HG02623 (cell line): Measurements from ENCODE around the gene ADGRG1.

Source experiments
- ATAC-seq: cut with Tn5 transposase; IDR thresholded peaks from one replicate; pipeline ENCODE4 v1.9.1; 2021; ENCODE audit warnings: moderate library complexity; ENCODE audit not compliant: unreplicated experiment

ADGRG1 gene

GRCh38 chr16:57680842-57681375 lies 52.5 kb downstream of the ADGRG1 start:
- no peak for ATAC-seq

GRCh38 chr16:57681950-57682728 lies 53.7 kb downstream of the ADGRG1 start:
- no peak for ATAC-seq

GRCh38 chr16:57682809-57683635 lies 54.6 kb downstream of the ADGRG1 start:
- ATAC-seq, result no peak

GRCh38 chr16:57683636-57684545 lies 55.5 kb downstream of the ADGRG1 start:
- no peak for ATAC-seq

DNA sequence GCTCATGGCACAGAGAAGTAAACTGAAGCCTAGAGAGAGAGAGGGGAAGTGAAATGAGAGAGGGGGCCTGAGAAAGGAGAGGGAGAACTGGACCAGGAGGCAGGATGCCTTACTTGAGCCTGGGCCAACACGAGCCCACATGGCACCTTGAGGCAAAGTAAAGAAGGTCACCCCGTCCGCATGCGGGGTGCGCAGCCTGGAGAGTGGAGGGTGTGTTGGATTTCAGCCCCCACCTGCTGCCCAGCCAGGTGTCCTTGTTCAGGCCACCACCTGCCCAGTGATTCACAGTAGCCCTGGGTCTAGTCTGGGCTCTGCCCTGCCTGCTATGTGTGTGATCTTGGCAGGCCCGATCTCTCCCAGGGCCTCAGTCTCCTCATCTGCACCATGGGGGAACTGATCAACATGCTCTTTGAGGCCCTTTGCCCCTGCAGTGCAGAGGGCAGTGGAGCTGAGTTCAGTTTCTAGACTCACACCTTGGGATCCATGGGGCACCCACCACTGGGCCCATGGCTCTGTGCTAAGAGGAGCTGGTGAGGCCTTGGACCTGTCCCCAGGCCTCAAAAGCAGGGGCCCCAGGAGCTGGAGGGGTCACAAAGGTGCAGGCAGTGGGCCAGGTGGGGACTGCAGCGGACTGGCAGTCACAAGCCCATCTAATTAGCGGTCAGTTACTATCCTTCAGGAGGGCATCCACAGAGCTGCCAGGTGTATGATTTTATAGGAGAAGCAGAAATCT lies 56.4 kb downstream of the ADGRG1 start:
- no peak for ATAC-seq

DNA sequence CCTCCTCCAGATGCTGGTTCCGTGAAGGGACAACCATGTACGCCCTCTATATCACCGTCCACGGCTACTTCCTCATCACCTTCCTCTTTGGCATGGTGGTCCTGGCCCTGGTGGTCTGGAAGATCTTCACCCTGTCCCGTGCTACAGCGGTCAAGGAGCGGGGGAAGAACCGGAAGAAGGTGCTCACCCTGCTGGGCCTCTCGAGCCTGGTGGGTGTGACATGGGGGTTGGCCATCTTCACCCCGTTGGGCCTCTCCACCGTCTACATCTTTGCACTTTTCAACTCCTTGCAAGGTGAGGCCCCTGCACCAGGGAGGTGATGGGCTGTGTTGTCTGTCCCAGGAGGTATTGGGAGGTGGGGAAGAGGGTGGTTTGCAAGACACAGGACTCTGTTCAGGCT lies 57.2 kb downstream of the ADGRG1 start:
- no peak for ATAC-seq

DNA sequence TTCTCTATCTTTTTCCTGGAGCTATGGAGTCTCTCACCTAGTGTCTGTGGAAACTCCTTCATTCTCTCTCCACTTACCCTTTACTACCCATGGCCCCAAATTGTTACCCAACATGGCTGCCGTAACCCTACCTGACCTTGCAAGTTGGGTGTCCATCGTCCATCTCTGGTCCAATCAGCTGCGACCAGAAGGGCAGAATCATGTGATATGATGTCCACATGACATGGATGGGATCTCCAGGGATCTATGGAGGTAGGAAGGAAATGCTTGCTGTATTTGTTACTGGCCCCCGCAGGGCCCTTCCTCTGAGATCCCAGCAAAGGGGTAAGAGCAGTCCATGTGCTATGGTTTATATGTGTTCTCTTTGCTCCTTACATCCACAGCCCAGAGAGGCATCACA lies 58.1 kb downstream of the ADGRG1 start:
- no peak for ATAC-seq

GRCh38 chr16:57687363-57687929 lies 59.0 kb downstream of the ADGRG1 start:
- ATAC-seq, result no peak

GRCh38 chr16:57688487-57688986 lies 60.1 kb downstream of the ADGRG1 start:
- ATAC-seq, result no peak

DNA sequence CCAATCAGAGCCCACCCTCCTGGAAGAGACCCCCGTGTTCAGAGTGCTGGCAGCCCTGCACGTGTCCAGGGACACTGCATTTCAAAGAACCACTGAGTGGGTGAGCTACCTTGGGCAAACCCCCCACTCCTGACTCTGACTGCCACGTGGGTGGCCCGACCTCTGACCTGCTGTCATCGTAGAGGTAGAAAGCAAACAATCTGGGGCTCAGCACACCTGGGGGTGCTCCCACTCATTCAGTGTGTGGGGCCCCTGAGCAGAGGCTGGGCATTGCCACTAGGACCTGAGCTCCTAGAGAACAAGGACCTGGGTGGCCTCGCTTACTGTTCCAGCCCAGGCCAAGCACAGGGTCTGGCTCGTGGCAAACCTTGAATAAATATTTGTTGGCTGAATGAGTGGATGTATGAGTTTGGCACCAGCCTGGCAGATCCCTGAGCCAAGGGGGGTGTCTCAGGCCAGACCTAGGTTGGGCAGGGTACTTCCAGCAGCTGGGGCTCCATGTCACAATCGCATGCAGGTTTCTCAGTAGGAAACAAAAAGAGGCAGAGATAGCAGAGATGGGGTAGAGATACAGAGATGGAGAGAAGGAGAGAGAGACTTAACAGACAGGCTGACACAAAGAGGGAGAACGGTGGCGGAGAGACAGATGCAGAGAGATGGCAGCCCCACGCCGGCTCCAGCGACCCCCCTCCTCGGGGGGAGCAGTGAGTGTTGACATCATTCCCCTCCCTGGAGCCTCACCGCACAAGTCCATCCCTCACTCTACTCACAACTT lies 60.7 kb downstream of the ADGRG1 start:
- no peak for ATAC-seq

- peak; percentile 56 for ATAC-seq
Observed at GRCh38 chr16:57689762-57690558, 61.5 kb downstream of the ADGRG1 start.

- no peak for ATAC-seq
Observed at GRCh38 chr16:57690782-57691471, 62.5 kb downstream of the ADGRG1 start.

- no peak for ATAC-seq
Observed at GRCh38 chr16:57692636-57693035, 64.2 kb downstream of the ADGRG1 start.

- ATAC-seq, result no peak
Observed at GRCh38 chr16:57693550-57693949, 65.1 kb downstream of the ADGRG1 start.

DNA sequence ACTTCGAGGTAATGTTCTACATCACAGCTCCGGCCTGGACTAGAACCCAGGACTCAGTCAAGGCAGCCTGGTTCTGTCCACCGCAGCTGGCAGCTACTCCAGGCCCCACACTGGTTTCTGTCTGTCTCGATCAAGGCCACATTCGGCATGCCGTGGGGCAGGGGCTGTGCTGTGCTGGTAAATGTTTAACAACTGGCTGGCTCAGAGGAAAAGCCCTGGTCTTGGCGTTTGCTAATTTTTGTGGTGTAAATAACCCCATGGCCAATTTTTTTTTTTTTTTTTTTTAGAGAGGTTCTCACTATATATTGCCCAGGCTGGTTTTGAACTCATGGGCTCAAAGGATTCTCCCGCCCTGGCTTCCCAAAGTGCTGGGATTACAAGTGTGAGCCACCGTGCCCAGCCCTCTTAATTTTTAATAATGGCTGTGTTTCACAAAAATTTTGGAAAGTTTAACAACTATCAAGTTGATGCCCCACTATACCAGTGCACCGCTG lies 65.8 kb downstream of the ADGRG1 start:
- ATAC-seq, result no peak

- ATAC-seq, result no peak
Observed at GRCh38 chr16:57694725-57695679, 66.6 kb downstream of the ADGRG1 start, which contains the start of gene DRC7. Gene DRC7, plus strand, starts transcription at chr16:57694806. Its CDS starts 3,144 bp downstream, at chr16:57697950.
